A673 (cell line): ENCODE results near the gene CYP4A22. TPM values are rescaled to one million over a fixed set of nuclear protein-coding genes. Genes with fewer than 3 reads are reported as not detected.
"Not testable (repeated sequence)": the region's sequence is repeated elsewhere in the genome, so short reads cannot be mapped to it uniquely, and the experiment has no call there.

ENCODE experiments used
- BruUV-seq: library from RNA; stranded (reverse); fragments of 400-500 nt; replicated peaks from 2 replicates; lab custom pipeline; 2021; lab: Mats Ljungman, UMichigan
- CTCF ChIA-PET: fragments of 300-600 bp; sonication (Branson Sonifier 250); formaldehyde crosslinking; loops from one replicate; lab custom pipeline; 2022; ENCODE audit warnings: antibody characterized with exemption; lab: Charles Lee
- POLR2A ChIA-PET: fragments of 300-600 bp; sonication (Branson Sonifier 250); formaldehyde crosslinking; loops from one replicate; lab custom pipeline; 2022; ENCODE audit warnings: antibody characterized with exemption; ENCODE audit not compliant: low non-redundant PET; lab: Charles Lee
- DNase-seq: peaks from one replicate; pipeline ENCODE4 v3.0.0-alpha.2; 2015; ENCODE audit warnings: low spot score
- H3K27ac ChIP-seq: fragments of 200-600 bp; sonication (generic); 2 replicates; pipeline ENCODE4 v1.5.1; 2016; ENCODE audit warnings: mixed run types, low read depth, mild to moderate bottlenecking, mixed read lengths, antibody characterized with exemption, low read length; ENCODE audit not compliant: poor library complexity, severe bottlenecking
- H3K27me3 ChIP-seq: fragments of 200-600 bp; sonication (generic); replicated peaks from 2 replicates; pipeline ENCODE4 v1.6.1; 2017; ENCODE audit warnings: mixed run types, low read depth, mild to moderate bottlenecking, mixed read lengths, antibody characterized with exemption, low read length; ENCODE audit not compliant: insufficient read depth, poor library complexity
- H3K36me3 ChIP-seq: fragments of 200-600 bp; sonication (generic); 2 replicates; pipeline ENCODE4 v1.6.1; 2016; ENCODE audit warnings: mixed run types, mild to moderate bottlenecking, mixed read lengths, antibody characterized with exemption, low read length; ENCODE audit not compliant: insufficient read depth, poor library complexity, severe bottlenecking
- H3K4me1 ChIP-seq: fragments of 200-600 bp; sonication (generic); 2 replicates; pipeline ENCODE4 v1.6.1; 2017; ENCODE audit warnings: mixed run types, mild to moderate bottlenecking, mixed read lengths, antibody characterized with exemption, low read length; ENCODE audit not compliant: insufficient read depth, poor library complexity, severe bottlenecking
- H3K4me3 ChIP-seq: fragments of 200-600 bp; sonication (generic); 2 replicates; pipeline ENCODE4 v1.5.1; 2016; ENCODE audit warnings: low read depth, mixed run types, mild to moderate bottlenecking, mixed read lengths, low read length; ENCODE audit not compliant: poor library complexity, severe bottlenecking
- H3K9me3 ChIP-seq: fragments of 200-600 bp; sonication (generic); 2 replicates; pipeline ENCODE4 v1.6.1; 2016; ENCODE audit warnings: mixed run types, low read depth, mild to moderate bottlenecking, mixed read lengths, antibody characterized with exemption, low read length; ENCODE audit not compliant: poor library complexity, severe bottlenecking
- CTCF ChIP-seq: fragments of 300-800, 200-600 bp; sonication (generic); conservative IDR thresholded peaks from 2 replicates; pipeline ENCODE4 v1.5.1; 2017; ENCODE audit warnings: low read depth, mild to moderate bottlenecking, antibody characterized with exemption, low read length, moderate library complexity, mixed read lengths
- EZH2 ChIP-seq: fragments of 200-600 bp; sonication (generic); IDR thresholded peaks from 2 replicates; pipeline ENCODE4 v1.6.1; 2017; ENCODE audit warnings: borderline replicate concordance, low read depth, mild to moderate bottlenecking, mixed read lengths, antibody characterized with exemption, low read length; ENCODE audit not compliant: poor library complexity, severe bottlenecking
- intact Hi-C: fragments of 100-400 bp; cut with micrococcal nuclease; formaldehyde crosslinking; loops from one replicate; pipeline ENCODE4 v1.10.0; 2022; ENCODE audit not compliant: unreplicated experiment
- total RNA-seq: library from RNA; stranded (reverse); gene quantifications from 2 replicates; pipeline ENCODE4 v1.2.3, GENCODE V29; 2021

The CYP4A22 gene
- total RNA-seq, 1 experiment from 2014 or later = not detected

- intact Hi-C loops = no loop called here
- no peaks in the 10 kb centered on the region for H3K9me3 ChIP-seq
- CTCF ChIA-PET = no interaction called here
- no peaks in the 10 kb centered on the region for H3K36me3 ChIP-seq
- no peak overlapping the region for H3K27ac ChIP-seq
- no TSS peak for BruUV-seq
- TF ChIP-seq CTCF (no peak), EZH2 (no peak)
- no peak overlapping the region for H3K4me3 ChIP-seq
- no peaks in the 10 kb centered on the region for H3K4me1 ChIP-seq
- POLR2A ChIA-PET = no interaction called here
- no peak for DNase-seq
- H3K27me3 ChIP-seq = peaks cover 8% of the 10 kb centered on the region
Measured at GRCh38 chr1:47106792-47107191, 30.4 kb upstream of the CYP4A22 start.

GRCh38 chr1:47107851-47108574, 29.2 kb upstream of the CYP4A22 start:
- POLR2A ChIA-PET, CTCF ChIA-PET, intact Hi-C loops: not testable (repeated sequence)

GRCh38 chr1:47109482-47109881, 27.8 kb upstream of the CYP4A22 start:
- BruUV-seq, intact Hi-C loops: not testable (repeated sequence)

More at GRCh38 chr1:47107851-47108574, 29.2 kb upstream of the CYP4A22 start:
- peak; percentile 3 for DNase-seq
- H3K27me3 ChIP-seq, H3K36me3 ChIP-seq, H3K9me3 ChIP-seq, BruUV-seq, H3K27ac ChIP-seq, H3K4me3 ChIP-seq, H3K4me1 ChIP-seq: not testable (repeated sequence)

GRCh38 chr1:47113178-47113577, 24.1 kb upstream of the CYP4A22 start:
- Histone ChIP-seq H3K36me3 (no peaks in the 10 kb centered on the region), H3K27me3 (peaks cover 5% of the 10 kb centered on the region), H3K9me3 (no peaks in the 10 kb centered on the region), H3K4me1 (no peaks in the 10 kb centered on the region), H3K4me3 (no peak overlapping the region), H3K27ac (no peak overlapping the region)
- ChIA-PET CTCF (no interaction called here), POLR2A (no interaction called here)
- intact Hi-C loops = no loop called here
- DNase-seq = no peak
- no TSS peak for BruUV-seq
- no peak for TF ChIP-seq EZH2
- TF ChIP-seq CTCF = no peak

More at GRCh38 chr1:47109482-47109881, 27.8 kb upstream of the CYP4A22 start:
- H3K9me3 ChIP-seq, H3K27ac ChIP-seq, H3K4me1 ChIP-seq, H3K36me3 ChIP-seq, H3K4me3 ChIP-seq, H3K27me3 ChIP-seq, POLR2A ChIA-PET, CTCF ChIA-PET, DNase-seq: not testable (repeated sequence)

- H3K4me3 ChIP-seq, DNase-seq, POLR2A ChIA-PET, intact Hi-C loops, H3K27ac ChIP-seq, H3K4me1 ChIP-seq, H3K9me3 ChIP-seq, BruUV-seq, H3K27me3 ChIP-seq, H3K36me3 ChIP-seq: not testable (repeated sequence)
- CTCF ChIA-PET = interaction anchor here (0.5 kb wide), 1 partner anchor 58 kb away, joined by 3 read pairs; no protein-coding TSS in a partner anchor
Measured at GRCh38 chr1:47121039-47121438, 16.2 kb upstream of the CYP4A22 start.

GRCh38 chr1:47124834-47125233, 12.4 kb upstream of the CYP4A22 start:
- CTCF ChIA-PET, BruUV-seq, H3K27me3 ChIP-seq, H3K4me1 ChIP-seq, intact Hi-C loops, DNase-seq, POLR2A ChIA-PET, H3K27ac ChIP-seq, H3K4me3 ChIP-seq, H3K36me3 ChIP-seq, H3K9me3 ChIP-seq: not testable (repeated sequence)
